ENCODE results near the gene AGL.

The AGL gene

DNA sequence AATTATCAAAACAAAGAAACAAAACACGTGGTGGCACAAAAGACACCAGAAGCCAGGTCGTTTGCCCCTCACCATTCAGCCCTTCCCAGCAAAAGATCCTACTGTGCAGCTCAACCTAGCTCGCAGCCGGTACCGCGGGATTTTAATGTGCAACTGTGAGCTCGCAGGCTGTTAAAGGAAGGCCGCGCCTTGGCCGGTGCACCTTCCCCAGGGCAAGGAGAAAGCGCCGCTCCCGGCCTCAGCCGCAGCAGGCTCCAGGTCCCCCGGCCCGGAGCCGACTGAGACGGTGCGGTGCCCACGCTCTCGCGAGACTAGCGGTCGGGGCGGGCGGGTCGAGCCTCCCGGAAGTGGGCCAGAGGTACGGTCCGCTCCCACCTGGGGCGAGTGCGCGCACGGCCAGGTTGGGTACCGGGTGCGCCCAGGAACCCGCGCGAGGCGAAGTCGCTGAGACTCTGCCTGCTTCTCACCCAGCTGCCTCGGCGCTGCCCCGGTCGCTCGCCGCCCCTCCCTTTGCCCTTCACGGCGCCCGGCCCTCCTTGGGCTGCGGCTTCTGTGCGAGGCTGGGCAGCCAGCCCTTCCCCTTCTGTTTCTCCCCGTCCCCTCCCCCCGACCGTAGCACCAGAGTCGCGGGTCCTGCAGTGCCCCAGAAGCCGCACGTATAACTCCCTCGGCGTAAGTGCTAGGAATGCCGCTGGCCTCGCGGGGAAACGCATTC lies at the start of gene AGL:
AGL (plus strand) TSS at position 618 of the 715 bp plus-strand sequence. CDS start 682 bp downstream, outside the sequence.
- CTCF ChIA-PET = interaction anchor here (0.7 to 1.3 kb wide), 2 partner anchors 604 to 612 kb away, joined by 3 read pairs; no protein-coding TSS in a partner anchor
- POLR2A ChIA-PET = no interaction called here
- TF ChIP-seq, protein P1, sequence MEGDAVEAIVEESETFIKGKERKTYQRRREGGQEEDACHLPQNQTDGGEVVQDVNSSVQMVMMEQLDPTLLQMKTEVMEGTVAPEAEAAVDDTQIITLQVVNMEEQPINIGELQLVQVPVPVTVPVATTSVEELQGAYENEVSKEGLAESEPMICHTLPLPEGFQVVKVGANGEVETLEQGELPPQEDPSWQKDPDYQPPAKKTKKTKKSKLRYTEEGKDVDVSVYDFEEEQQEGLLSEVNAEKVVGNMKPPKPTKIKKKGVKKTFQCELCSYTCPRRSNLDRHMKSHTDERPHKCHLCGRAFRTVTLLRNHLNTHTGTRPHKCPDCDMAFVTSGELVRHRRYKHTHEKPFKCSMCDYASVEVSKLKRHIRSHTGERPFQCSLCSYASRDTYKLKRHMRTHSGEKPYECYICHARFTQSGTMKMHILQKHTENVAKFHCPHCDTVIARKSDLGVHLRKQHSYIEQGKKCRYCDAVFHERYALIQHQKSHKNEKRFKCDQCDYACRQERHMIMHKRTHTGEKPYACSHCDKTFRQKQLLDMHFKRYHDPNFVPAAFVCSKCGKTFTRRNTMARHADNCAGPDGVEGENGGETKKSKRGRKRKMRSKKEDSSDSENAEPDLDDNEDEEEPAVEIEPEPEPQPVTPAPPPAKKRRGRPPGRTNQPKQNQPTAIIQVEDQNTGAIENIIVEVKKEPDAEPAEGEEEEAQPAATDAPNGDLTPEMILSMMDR (IDR thresholded peaks at IDR 0.05; ENCODE audit: insufficient read depth, low read length, missing control alignments) = no peak
- peak within 1 kb of the TSS; percentile 91 for H3K4me3 ChIP-seq (ENCODE audit: low read depth, low read length)
- no peak for DNase-seq (ENCODE audit: low read depth, low spot score)

DNA sequence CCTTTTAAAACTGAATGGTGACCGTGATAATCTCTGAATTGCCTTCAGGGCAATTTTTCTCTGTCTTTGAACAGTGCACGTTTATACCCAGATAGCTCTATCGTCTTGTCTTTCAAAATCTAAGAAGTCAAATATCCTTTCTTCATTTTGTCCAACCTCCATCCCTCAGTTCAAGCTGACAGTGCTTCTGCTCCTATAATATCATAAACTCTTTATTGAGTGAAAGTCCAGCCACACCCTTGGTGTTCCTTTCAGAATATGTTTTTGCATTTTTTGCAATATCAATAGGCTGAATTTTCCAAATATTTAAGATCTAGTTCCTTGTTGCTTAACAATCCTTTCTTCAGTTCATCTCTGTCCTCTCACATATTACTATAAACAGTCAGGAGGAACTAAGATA lies 48.6 kb upstream of the AGL start:
- no peak for DNase-seq (ENCODE audit: low read depth, low spot score)
- CTCF ChIA-PET = no interaction called here
- TF ChIP-seq, protein P1 (IDR thresholded peaks at IDR 0.05; ENCODE audit: insufficient read depth, low read length, missing control alignments) = no peak
- POLR2A ChIA-PET = no interaction called here
- no peak overlapping the region for H3K4me3 ChIP-seq (ENCODE audit: low read depth, low read length)

GRCh38 chr1:99806882-99807281 lies 43.3 kb upstream of the AGL start:
- ChIA-PET CTCF (interaction anchor here (0.8 to 8.8 kb wide), 8 partner anchors 10 to 1061 kb away, joined by 3 to 101 read pairs (median 6); partner anchors contain the start of gene RTCA), POLR2A (no interaction called here)
- TF ChIP-seq, protein P1 (IDR thresholded peaks at IDR 0.05; ENCODE audit: insufficient read depth, low read length, missing control alignments) = no peak
- H3K4me3 ChIP-seq (ENCODE audit: low read depth, low read length) = no peak overlapping the region
- DNase-seq (ENCODE audit: low read depth, low spot score) = no peak

DNA sequence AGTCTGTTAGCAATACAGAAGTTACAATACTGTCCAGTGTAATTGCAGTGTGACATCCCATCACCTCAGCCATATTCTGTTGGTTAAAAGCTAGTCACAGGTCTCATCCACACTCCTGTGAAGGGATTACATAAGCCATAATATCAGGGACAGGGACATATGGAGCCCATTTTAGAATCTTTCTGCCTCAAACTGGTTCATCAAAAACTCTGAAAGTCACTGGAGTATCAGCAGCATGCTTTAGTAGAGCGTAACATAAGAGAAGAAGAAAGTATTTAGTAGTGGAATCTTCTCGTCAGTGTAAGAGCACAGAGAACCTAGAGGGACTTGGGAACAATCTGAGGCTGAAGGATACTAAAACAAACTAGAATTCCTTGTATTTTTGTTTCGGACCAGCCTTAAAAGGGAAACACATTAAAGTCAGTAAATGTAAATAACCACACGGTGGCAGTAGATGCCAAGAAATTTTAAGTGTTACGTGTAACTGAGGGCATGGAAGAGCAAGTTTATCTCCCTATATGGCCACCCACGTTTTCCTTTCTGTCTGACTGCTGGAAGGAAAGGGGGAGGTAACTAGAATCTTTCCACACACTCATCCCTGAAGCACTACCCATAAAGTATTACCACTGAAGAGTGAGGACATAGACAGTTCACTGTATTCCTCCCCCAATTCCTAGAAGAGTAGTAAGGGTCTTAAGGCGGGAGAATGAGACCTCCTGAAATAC lies 41.6 kb upstream of the AGL start:
- CTCF ChIA-PET = interaction anchor here (0.6 to 8.8 kb wide), 12 partner anchors 12 to 1065 kb away, joined by 3 to 101 read pairs (median 6); no protein-coding TSS in a partner anchor
- peak overlapping the region; percentile 6; the same call in 1 of the 2 replicates for H3K4me3 ChIP-seq (ENCODE audit: low read depth, low read length)
- TF ChIP-seq, protein P1 (IDR thresholded peaks at IDR 0.05; ENCODE audit: insufficient read depth, low read length, missing control alignments) = peak; percentile 23
- peak; percentile 86 for DNase-seq (ENCODE audit: low read depth, low spot score)
- POLR2A ChIA-PET = no interaction called here

- ChIA-PET POLR2A (no interaction called here), CTCF (interaction anchor here (0.6 to 1.3 kb wide), 3 partner anchors 439 to 1057 kb away, joined by 3 to 16 read pairs (median 4); partner anchors contain the start of gene DBT)
- no peak for DNase-seq (ENCODE audit: low read depth, low spot score)
- no peak overlapping the region for H3K4me3 ChIP-seq (ENCODE audit: low read depth, low read length)
- TF ChIP-seq, protein P1 (IDR thresholded peaks at IDR 0.05; ENCODE audit: insufficient read depth, low read length, missing control alignments) = no peak
Observed at GRCh38 chr1:99811075-99811474, 39.1 kb upstream of the AGL start.

DNA sequence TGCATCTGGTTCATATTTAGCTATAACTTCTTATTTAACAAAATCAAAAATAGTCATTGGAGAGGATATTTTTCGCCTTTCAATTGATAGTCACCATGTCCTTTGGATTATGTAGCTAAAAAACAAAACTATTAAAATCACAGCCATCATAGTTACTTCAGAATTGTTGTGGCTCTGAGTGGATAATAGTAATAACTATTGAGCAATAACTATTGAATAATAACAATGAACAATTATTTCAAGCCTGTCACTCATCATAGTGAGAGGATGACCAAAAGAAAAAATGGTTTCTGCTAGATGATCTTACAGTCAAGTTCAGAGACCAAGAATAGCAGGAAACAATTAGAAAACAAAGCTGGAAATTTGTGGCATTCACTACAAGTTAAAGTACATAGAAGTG lies 38.4 kb upstream of the AGL start:
- POLR2A ChIA-PET = no interaction called here
- CTCF ChIA-PET = interaction anchor here (0.6 to 1.3 kb wide), 5 partner anchors 240 to 1056 kb away, joined by 3 to 16 read pairs (median 4); partner anchors contain the start of gene DBT
- no peak for DNase-seq (ENCODE audit: low read depth, low spot score)
- TF ChIP-seq, protein P1 (IDR thresholded peaks at IDR 0.05; ENCODE audit: insufficient read depth, low read length, missing control alignments) = no peak
- H3K4me3 ChIP-seq (ENCODE audit: low read depth, low read length) = no peak overlapping the region
